Endothelial cell of umbilical vein (primary cell): ENCODE data around the gene GIMAP8. TPM values are rescaled to one million over a fixed set of nuclear protein-coding genes. Genes with fewer than 3 reads are reported as not detected.

Source experiments
- BruUV-seq: library from RNA; stranded (reverse); fragments of 400-500 nt; replicated peaks from 2 replicates; lab custom pipeline; 2021; lab: Mats Ljungman, UMichigan
- CTCF ChIA-PET: fragments of 300-600, 350-600 bp; sonication (Branson Sonifier 250); formaldehyde crosslinking; loops from one replicate; lab custom pipeline; 2021; ENCODE audit warnings: antibody characterized with exemption, inconsistent platforms; lab: Charles Lee
- POLR2A ChIA-PET: fragments of 300-600, 350-600 bp; sonication (Branson Sonifier 250); formaldehyde crosslinking; loops from one replicate; lab custom pipeline; 2021; ENCODE audit warnings: antibody characterized with exemption, inconsistent platforms; lab: Charles Lee
- DNase-seq: peaks from one replicate; pipeline ENCODE4 v3.0.0-alpha.2; 2011; ENCODE audit warnings: low read depth, low spot score
- FAIRE-seq: peaks from 2 replicates; lab custom pipeline; 2011; peaks lifted over from hg19 to GRCh38; lab: Jason Lieb, UNC
- H2AFZ ChIP-seq: 2 replicates; pipeline ENCODE4 v1.6.0; 2012; ENCODE audit warnings: low read depth, low read length, control low read depth, inconsistent platforms
- H3K27ac ChIP-seq: 2 replicates; pipeline ENCODE4 v1.5.1; 2011; ENCODE audit warnings: low read depth, mild to moderate bottlenecking, control low read depth, low read length, moderate library complexity; ENCODE audit not compliant: insufficient read depth
- H3K27me3 ChIP-seq, 2 experiments: 2 replicates each; pipeline versions ENCODE4 v1.6.0 to v1.6.1; 2011; ENCODE audit warnings: low read length in 2 of 2, mixed read lengths in 1 of 2; ENCODE audit not compliant: control insufficient read depth in 2 of 2, insufficient read depth in 2 of 2
- H3K36me3 ChIP-seq, 2 experiments: 2 replicates in 1 of 2; 3 replicates in 1 of 2; pipeline ENCODE4 v1.5.1; 2011; ENCODE audit warnings: low read length in 2 of 2, mild to moderate bottlenecking in 1 of 2, moderate library complexity in 1 of 2; ENCODE audit not compliant: control insufficient read depth in 2 of 2, insufficient read depth in 2 of 2; ENCODE audit errors: extremely low read depth in 1 of 2
- H3K4me1 ChIP-seq: 3 replicates; pipeline ENCODE4 v1.5.1; 2011; ENCODE audit warnings: mild to moderate bottlenecking, low read length; ENCODE audit not compliant: control insufficient read depth, insufficient read depth; ENCODE audit errors: extremely low read depth
- H3K4me2 ChIP-seq: 2 replicates; pipeline ENCODE4 v1.6.1; 2011; ENCODE audit warnings: low read length, control low read depth, mixed read lengths; ENCODE audit not compliant: insufficient read depth
- H3K4me3 ChIP-seq, 3 experiments: fragments of 200-600 bp in 1 of 3; sonication (generic), shearing (Covaris generic) in 1 of 3; replicated peaks in 1 of 3; 2 replicates each; pipeline ENCODE4 v1.5.1; 2011 to 2016; ENCODE audit warnings: control low read depth in 3 of 3, low read length in 3 of 3, mild to moderate bottlenecking in 2 of 3, inconsistent platforms in 1 of 3, low read depth in 1 of 3, moderate library complexity in 1 of 3; ENCODE audit not compliant: insufficient read depth in 1 of 3
- H3K79me2 ChIP-seq: 2 replicates; pipeline ENCODE4 v1.6.0; 2012; ENCODE audit warnings: low read length, inconsistent platforms; ENCODE audit not compliant: control insufficient read depth, insufficient read depth
- H3K9ac ChIP-seq: replicated peaks from 2 replicates; pipeline ENCODE3; 2011; ENCODE audit warnings: low read length, control low read depth; ENCODE audit not compliant: insufficient read depth; ENCODE audit errors: extremely low read depth
- H3K9me1 ChIP-seq: replicated peaks from 3 replicates; pipeline ENCODE4 v1.6.0; 2011; ENCODE audit warnings: mild to moderate bottlenecking, low read length; ENCODE audit not compliant: control insufficient read depth, insufficient read depth; ENCODE audit errors: extremely low read depth
- H3K9me3 ChIP-seq: replicated peaks from 2 replicates; pipeline ENCODE4 v1.5.1; 2012; ENCODE audit warnings: low read length, inconsistent platforms; ENCODE audit not compliant: control insufficient read depth, insufficient read depth
- H4K20me1 ChIP-seq: replicated peaks from 2 replicates; pipeline ENCODE3; 2011; ENCODE audit warnings: mild to moderate bottlenecking, low read length; ENCODE audit not compliant: control insufficient read depth, insufficient read depth; ENCODE audit errors: extremely low read depth
- CTCF ChIP-seq, 2 donors: IDR thresholded peaks; 1 replicate in 1 of 2; 2 replicates in 1 of 2; pipeline ENCODE4 v1.5.1; 2011; ENCODE audit warnings: low read length in 2 of 2, mild to moderate bottlenecking in 2 of 2, moderate library complexity in 2 of 2, control low read depth in 1 of 2, inconsistent platforms in 1 of 2, low read depth in 1 of 2; ENCODE audit not compliant: insufficient read depth in 1 of 2; ENCODE audit errors: extremely low read depth in 1 of 2
- EZH2 ChIP-seq: IDR thresholded peaks from 2 replicates; pipeline ENCODE4 v1.6.1; 2012; ENCODE audit warnings: borderline replicate concordance, low read depth, mild to moderate bottlenecking, moderate library complexity, low read length, inconsistent platforms; ENCODE audit not compliant: severe bottlenecking
- FOS ChIP-seq: IDR thresholded peaks from 2 replicates; pipeline ENCODE4 v1.6.1; 2011; ENCODE audit warnings: mild to moderate bottlenecking, low read length, moderate library complexity, borderline replicate concordance; ENCODE audit not compliant: insufficient read depth
- GATA2 ChIP-seq: IDR thresholded peaks from 2 replicates; pipeline ENCODE4 v1.7.0; 2011; ENCODE audit warnings: low read depth, mild to moderate bottlenecking, moderate library complexity, mixed read lengths, low read length; ENCODE audit not compliant: insufficient read length, insufficient read depth
- JUN ChIP-seq: IDR thresholded peaks from 2 replicates; pipeline ENCODE4 v1.6.1; 2011; ENCODE audit warnings: borderline replicate concordance, low read depth; ENCODE audit not compliant: insufficient read length, insufficient read depth
- MYC ChIP-seq: IDR thresholded peaks from one replicate; pipeline ENCODE4 v1.6.1; 2011; ENCODE audit warnings: mild to moderate bottlenecking, low read depth, low read length
- POLR2A ChIP-seq: IDR thresholded peaks from 2 replicates; pipeline ENCODE4 v1.6.1; 2012; ENCODE audit warnings: low read depth, mild to moderate bottlenecking, control low read depth, low read length
- POLR2AphosphoS5 ChIP-seq: IDR thresholded peaks from 2 replicates; pipeline ENCODE4 v1.6.1; 2012; ENCODE audit warnings: low read depth, mild to moderate bottlenecking, control low read depth, low read length, moderate library complexity; ENCODE audit not compliant: insufficient read depth
- dilution Hi-C: fragments of 300-500 bp; cut with MboI; formaldehyde crosslinking; loops from one replicate; pipeline ENCODE4 v1.15.0; 2019; ENCODE audit warnings: low sequenced_read_pairs; ENCODE audit not compliant: extremely low pct_ligation_motif_present
- intact Hi-C: fragments of 100-400 bp; cut with micrococcal nuclease; formaldehyde crosslinking; loops from one replicate; pipeline ENCODE4 v1.10.0; 2022
- polyA plus RNA-seq, 4 experiments: library from polyadenylated mRNA; depleted of rRNA in 3 of 4; stranded (reverse) in 3 of 4; unstranded in 1 of 4; fragments of >200 nt; gene quantifications; 2 replicates each; pipeline versions ENCODE4 v1.2.1 to v1.2.3, GENCODE V29; 2011 to 2012; ENCODE audit warnings: missing spikeins in 1 of 4
- total RNA-seq: library from RNA; stranded (reverse); gene quantifications from 2 replicates; pipeline ENCODE4 v1.2.3, GENCODE V29; 2021
- TF ChIP-seq, protein P1 (sequence below): IDR thresholded peaks from 2 replicates; pipeline ENCODE4 v1.6.1; 2011; ENCODE audit not compliant: insufficient read depth, insufficient read length

Gene GIMAP8
- total and polyA plus RNA-seq, 2 donors (not counting 3 experiments of a cell fraction or from before 2014, with no cell fraction given), result 32.2 to 71.8 TPM

DNA sequence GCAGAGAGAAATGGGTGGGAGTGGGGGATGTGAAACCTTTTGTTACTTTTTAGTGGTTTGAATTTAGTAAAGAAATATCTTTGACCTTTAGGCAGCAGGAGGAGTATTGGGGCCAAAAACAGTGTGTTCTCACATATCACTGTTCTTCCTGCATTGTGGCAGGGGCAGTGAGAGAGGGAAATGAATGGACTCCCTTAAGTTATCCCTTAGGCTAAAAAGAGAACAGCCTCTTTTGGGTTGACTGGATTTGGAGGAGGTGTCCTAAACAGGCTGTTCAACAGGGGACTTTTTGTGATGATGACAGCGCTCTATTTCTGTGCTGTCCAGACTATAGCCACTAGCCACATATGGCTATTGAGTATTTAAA, 49.0 kb upstream of the GIMAP8 start:
- CTCF ChIA-PET, result interaction anchor here (1.1 kb wide), 1 partner anchor 14 kb away, joined by 3 read pairs; no protein-coding TSS in a partner anchor
- H3K27ac ChIP-seq, result no peak overlapping the region
- DNase-seq (no peak), FAIRE-seq (no peak)
- POLR2A ChIA-PET, result no interaction called here
- H3K4me3 ChIP-seq, result no peak overlapping the region
- peaks cover 13% of the 10 kb centered on the region for H3K4me1 ChIP-seq
- no peaks in the 10 kb centered on the region for H3K9me3 ChIP-seq
- no peaks in the 10 kb centered on the region for H4K20me1 ChIP-seq
- H2AFZ ChIP-seq, result no peak overlapping the region
- intact Hi-C loops (no loop called here), dilution Hi-C loops (no loop called here)
- no peaks in the 10 kb centered on the region for H3K9me1 ChIP-seq
- no peak overlapping the region for H3K4me2 ChIP-seq
- no TSS peak for BruUV-seq
- TF ChIP-seq GATA2 (no peak), FOS (no peak), JUN (no peak), CTCF (IDR thresholded peaks at IDR 0.05; ENCODE audit: extremely low read depth in 1 of 2, insufficient read depth in 1 of 2, low read depth in 1 of 2, low read length in 2 of 2) (no peak), EZH2 (no peak), POLR2A (no peak), POLR2AphosphoS5 (no peak), MYC (no peak)
- TF ChIP-seq, protein P1, sequence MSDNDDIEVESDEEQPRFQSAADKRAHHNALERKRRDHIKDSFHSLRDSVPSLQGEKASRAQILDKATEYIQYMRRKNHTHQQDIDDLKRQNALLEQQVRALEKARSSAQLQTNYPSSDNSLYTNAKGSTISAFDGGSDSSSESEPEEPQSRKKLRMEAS, result no peak
- H3K27me3 ChIP-seq, result no peaks in the 10 kb centered on the region
- peaks cover 0 to 13% of the 10 kb centered on the region in 2 experiments for H3K36me3 ChIP-seq
- H3K79me2 ChIP-seq, result no peaks in the 10 kb centered on the region
- no peak overlapping the region for H3K9ac ChIP-seq
